HG02763 (cell line): ENCODE measurements around the gene TCF25.
"Not testable (repeated sequence)": the region's sequence is repeated elsewhere in the genome, so short reads cannot be mapped to it uniquely, and the experiment has no call there.

ENCODE experiments used
- ATAC-seq: cut with Tn5 transposase; IDR thresholded peaks from one replicate; pipeline ENCODE4 v1.9.1; 2021; ENCODE audit warnings: mild to moderate bottlenecking, moderate library complexity; ENCODE audit not compliant: unreplicated experiment

TCF25 gene, protein sequence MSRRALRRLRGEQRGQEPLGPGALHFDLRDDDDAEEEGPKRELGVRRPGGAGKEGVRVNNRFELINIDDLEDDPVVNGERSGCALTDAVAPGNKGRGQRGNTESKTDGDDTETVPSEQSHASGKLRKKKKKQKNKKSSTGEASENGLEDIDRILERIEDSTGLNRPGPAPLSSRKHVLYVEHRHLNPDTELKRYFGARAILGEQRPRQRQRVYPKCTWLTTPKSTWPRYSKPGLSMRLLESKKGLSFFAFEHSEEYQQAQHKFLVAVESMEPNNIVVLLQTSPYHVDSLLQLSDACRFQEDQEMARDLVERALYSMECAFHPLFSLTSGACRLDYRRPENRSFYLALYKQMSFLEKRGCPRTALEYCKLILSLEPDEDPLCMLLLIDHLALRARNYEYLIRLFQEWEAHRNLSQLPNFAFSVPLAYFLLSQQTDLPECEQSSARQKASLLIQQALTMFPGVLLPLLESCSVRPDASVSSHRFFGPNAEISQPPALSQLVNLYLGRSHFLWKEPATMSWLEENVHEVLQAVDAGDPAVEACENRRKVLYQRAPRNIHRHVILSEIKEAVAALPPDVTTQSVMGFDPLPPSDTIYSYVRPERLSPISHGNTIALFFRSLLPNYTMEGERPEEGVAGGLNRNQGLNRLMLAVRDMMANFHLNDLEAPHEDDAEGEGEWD

DNA sequence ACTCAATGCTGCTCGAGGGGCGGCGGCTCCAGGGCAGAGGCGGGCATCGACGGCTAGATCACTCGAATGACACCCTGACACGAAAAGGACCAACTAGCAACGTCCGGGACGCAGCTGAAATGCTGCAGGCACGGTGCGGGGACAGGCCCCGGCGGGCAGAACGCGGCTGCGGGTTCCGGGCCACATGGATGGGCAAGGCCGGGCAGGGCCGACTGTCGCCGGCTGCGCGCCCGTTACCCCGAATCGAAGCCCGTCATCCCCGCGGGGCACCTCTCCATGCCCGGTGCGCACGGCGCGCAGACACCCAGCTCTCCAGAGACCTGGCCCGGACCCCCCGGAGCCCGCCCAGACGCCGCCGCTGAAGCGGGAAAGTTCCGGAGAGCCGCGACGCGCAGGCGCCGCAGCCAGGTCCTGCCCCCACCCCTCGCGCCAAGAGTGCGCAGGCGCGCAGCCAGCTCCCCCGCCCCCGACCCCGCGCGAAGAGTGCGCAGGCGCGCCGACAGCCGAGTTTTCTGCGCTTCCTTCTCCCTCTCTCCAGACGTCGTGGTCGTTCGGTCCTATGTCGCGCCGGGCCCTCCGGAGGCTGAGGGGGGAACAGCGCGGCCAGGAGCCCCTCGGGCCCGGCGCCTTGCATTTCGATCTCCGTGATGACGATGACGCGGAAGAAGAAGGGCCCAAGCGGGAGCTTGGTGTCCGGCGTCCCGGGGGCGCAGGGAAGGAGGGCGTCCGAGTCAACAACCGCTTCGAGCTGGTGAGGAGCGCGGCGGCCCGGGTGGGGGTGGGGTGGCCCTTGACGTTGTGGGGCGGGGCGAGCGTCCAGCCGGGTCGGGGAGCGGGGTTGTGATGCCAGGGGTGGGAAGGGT, at the start of gene TCF25:
Gene TCF25, plus strand, starts transcription at position 484 of the 863 bp plus-strand sequence. Its CDS starts 76 bp downstream, at position 560.
- peak; percentile 52 for ATAC-seq

DNA sequence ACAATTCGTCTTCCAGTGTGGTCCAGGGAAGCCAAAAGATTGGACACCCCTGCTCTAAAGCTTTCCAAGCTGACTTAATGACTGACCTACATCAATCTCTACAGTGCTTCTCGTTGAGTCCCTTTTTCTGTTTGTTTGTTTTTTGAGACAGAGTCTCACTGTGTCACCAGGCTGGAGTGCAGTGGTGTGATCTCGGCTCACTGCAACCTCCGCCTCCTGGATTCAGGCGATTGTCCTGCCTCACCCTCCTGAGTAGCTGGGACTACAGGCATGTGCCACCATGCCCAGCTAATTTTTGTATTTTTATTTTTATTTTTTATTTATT, 49.6 kb upstream of the TCF25 start:
- not testable (repeated sequence) for ATAC-seq

DNA sequence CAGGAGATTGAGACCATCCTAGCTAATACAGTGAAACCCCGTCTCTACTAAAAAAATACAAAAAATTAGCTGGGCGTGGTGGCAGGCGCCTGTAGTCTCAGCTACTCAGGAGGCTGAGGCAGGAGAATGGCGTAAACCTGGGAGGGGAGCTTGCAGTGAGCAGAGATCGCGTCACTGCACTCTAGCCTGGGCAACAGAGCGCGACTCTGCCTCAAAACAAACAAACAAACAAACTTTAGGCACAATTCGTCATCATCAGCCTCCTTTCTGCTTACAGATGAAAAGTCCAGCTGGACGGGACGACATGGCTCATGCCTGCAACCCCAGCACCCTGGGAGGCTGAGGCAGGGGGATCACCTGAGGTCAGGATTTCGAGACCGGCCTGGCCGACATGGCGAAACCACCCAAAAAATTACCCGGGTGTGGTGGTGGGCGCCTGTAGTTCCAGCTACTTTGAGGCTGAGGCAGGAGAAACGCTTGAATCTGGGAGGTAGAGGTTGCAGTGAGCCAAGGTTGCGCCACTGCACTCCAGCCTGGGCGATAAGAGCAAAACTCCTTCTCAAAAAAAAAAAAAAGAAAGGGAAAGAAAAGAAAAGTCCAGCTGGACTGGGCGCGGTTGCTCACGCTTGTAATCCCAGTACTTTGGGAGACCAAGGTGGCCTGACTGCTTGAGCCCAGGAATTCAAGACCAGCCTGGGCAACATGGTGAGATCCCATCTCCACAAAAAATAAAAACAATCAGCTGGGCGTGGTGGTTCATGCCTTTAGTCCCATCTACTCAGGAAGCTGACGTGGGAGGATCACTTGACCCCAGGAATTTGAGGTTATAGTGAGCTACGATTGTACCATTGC, 46.6 kb upstream of the TCF25 start:
- no peak for ATAC-seq

DNA sequence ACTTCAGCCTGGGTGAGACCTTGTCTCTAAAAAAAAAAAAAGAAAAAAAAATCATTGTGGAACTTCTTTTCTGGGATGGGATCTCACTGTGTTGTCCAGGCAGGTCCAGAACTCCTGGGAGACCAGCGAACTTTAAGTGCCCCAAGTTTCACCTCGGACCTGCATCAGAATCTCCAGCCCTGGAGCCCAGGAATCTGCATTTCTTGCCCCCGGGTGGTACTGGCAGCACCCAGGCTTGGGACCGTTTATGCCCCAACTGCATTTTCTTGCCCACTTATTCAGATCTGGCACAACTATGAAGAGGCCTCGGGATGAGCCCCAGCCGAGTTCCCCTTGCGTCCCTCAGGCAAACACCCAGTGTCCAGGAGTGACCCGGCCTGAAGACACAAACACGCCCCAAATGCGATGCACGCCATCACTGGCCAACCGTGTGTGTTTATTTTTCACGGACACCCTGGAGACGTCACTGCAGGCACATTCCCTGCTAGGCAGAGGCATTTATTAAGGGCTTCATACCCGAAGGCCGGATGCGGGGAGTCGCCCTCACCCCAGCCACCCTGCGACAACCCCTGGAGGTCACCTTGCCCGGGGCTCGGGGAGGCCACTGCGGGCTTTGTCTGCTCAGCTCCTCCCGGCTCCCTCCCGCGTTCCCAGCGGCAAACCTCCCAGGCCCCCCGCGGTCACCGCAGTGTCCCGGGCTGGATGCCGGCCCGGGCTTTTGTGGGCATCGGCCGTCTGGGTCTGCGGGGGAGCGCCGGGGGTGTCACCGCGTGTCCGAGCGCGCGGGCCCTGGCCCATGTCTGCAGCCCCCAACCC, 45.8 kb upstream of the TCF25 start:
- no peak for ATAC-seq

DNA sequence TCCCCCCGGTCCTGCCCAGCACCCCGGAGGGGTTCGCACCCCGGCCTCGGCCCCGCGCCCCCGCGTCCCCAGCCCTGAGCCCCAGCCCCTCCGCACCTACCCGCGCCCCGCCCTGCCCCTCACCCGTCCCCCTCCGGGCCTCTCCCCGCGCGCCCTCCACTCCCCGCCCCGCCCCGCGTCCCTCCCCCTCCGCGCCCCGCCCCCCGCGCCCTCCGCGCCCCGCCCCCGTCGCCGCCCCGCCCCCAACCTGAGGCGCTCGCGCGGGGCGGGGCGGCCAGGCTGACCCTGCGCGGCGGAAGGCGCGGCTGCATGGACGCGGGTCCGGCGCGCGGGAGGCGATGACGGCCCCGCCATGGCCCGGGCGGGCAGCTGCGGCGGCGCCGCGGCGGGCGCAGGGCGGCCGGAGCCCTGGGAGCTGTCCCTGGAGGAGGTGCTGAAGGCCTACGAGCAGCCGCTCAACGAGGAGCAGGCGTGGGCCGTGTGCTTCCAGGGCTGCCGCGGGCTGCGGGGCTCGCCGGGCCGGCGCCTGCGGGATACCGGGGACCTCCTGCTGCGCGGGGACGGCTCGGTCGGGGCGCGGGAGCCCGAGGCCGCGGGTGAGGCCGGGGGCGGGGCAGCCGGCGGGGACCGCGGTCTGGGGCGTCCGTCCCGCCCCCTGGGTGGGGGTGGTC, 45.1 kb upstream of the TCF25 start, which contains the start of gene SPIRE2:
Gene SPIRE2, plus strand, starts transcription at position 277 of the 671 bp plus-strand sequence. Its CDS starts 76 bp downstream, at position 353.
- peak; percentile 50 for ATAC-seq

DNA sequence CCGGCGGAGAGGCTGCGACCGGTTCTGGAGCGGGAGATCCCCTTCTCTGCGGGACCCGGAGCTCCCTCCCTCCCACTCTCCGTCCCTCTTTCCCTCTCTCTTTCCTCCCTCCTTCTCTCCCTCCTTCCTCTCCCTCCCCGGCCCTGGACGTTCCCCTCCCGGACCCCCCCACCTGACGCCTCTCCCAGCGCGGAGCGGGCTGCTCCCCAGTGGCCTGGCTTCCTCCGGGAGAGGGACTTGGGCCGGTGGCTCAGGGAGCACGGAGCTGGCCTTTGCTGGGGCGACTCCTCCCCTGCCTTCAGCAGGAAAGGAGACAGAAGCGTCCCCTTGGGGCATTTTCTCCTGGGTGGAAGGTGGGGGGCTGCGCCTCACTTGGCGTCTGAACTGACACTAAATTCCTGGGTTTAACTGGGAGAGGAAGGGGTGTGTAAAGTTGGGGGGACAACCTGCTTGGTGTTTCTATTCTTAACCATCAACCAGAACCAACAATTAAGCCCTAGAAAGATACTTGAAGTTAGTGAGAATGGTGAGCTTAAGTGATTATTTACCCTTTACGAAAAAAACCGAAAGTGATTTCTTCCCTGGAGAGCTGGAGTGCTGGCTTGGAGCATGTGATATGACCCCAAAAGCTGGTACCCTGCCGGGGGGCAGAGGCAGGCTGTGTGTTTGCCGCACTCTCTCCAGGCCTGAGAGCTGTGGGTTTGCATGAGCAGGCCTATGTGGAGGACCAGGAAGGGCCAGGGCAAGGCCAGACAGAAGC, 44.3 kb upstream of the TCF25 start:
- no peak for ATAC-seq

DNA sequence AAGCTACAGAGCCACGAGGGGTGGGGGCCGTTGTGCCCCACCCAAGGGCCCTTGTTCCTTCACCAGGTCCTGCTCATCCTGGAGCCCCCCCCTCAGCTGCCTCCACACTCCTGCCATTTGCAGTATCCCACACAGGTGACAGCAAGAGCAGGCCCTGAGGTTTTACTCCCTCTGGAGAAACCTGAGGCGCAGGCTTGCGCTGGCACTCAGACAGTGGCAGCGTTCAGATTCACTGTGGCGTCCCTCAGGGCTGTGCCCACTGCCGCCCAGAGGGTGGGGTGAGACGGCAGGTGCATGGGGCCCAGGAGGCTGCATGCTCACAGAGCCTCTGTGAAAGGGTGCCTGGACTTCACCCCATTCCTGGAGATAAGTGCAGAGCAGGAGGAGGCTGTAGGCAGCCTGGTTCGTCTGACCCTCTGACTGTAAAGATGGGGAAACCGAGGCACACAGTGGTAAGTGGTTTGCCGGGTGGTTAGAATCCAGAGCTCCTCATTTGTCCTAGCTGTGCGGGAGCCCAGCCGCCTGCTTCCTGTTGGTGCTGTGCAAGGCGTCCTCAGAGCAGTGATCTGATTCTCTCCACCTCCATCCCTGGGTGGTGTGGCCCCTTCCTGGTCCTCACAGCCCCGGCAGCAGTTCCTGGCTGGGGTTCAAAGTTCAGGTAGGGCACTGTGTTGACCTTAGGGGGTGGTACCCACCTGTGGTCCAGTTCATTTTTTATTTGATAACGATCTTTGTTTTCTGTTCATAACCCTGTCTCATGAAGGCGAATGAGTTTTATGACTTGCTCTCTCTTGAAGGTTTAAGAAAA, 43.6 kb upstream of the TCF25 start:
- no peak for ATAC-seq

DNA sequence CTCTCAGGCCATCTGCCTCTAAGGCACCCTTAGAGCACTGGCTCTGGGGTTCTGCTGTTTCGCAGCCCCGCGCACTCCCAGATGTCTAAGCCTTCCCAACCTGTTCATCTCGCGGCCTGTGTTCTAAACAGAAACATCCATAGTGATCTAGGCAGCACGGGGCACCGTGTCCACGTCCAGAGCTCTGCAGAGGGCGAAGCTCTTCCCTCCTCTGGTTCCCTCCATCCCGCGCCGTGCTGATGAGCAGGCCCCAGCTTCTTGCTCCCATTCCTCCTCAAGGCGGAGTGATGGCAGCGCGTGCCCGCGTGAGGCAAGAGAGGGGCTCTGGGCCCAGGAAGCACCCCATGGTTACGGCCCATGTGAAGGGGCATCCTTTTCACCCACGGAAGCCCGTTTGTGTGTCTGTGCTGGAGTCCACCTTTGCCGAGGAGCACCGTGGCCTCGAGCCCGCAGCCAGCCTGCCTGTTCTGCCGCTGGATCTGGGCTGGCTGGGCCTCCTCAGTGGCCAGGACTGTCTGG, 41.5 kb upstream of the TCF25 start:
- ATAC-seq = no peak

DNA sequence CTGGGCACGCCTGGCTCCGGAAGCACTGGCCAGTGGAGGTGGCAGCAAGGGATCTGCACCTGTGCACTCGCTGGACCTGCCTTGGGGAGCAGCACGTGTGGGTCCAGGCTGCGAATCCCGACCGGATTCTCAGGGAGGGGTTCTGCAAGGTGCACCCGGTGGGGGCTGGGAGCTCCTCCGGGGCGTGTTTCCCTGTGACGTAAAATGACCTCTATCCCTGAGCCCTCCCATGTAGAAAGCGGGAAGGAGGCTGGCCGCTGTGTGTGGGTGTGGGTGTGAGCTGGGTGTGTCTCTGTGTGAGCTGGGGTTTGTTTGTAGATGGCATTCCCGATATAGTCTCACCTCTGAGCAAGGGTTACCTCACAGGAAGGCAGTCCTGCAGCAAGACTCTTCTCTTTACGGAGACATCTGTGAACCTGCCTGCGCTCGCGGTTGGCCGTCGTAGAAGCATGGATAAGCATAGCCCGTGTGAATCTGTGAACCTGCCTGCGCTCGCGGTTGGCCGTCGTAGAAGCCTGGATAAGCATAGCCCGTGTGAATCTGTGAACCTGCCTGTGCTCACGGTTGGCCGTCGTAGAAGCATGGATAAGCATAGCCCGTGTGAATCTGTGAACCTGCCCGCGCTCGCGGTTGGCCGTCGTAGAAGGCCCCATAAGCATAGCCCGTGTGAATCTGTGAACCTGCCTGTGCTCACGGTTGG, 39.6 kb upstream of the TCF25 start:
- not testable (repeated sequence) for ATAC-seq

DNA sequence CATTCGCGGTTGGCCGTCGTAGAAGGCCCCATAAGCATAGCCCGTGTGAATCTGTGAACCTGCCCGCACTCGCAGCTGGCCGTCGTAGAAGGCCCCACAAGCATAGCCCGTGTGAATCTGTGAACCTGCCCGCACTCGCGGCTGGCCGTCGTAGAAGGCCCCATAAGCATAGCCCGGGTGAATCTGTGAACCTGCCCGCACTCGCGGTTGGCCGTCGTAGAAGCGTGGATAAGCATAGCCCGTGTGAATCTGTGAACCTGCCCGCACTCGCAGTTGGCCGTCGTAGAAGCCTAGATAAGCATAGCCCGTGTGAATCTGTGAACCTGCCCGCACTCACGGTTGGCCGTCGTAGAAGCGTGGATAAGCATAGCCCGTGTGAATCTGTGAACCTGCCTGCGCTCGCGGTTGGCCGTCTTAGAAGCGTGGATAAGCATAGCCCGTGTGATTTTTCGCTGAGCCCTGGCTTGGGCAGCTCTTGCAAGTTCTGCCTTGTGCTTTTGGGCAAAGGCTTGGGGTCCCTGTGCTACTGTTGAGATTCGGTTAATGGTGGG, 38.5 kb upstream of the TCF25 start:
- not testable (repeated sequence) for ATAC-seq

DNA sequence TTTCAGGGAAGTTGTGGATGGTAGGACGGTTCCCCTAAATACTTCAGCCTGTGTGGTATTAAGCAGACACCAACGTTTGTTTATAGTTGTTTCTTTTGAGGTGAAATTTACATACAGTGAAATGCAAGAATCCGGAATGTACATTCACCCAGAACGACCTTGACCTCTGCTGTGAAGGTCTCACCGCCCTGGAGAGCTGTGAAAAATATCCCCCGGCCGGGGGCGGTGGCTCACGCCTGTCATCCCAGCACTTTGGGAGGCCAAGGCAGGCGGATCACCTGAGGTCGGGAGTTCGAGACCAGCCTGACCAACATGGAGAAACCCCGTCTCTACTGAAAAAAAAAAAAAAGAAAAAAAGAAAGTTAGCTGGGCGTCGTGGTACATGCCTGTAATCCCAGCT, 36.9 kb upstream of the TCF25 start:
- not testable (repeated sequence) for ATAC-seq

DNA sequence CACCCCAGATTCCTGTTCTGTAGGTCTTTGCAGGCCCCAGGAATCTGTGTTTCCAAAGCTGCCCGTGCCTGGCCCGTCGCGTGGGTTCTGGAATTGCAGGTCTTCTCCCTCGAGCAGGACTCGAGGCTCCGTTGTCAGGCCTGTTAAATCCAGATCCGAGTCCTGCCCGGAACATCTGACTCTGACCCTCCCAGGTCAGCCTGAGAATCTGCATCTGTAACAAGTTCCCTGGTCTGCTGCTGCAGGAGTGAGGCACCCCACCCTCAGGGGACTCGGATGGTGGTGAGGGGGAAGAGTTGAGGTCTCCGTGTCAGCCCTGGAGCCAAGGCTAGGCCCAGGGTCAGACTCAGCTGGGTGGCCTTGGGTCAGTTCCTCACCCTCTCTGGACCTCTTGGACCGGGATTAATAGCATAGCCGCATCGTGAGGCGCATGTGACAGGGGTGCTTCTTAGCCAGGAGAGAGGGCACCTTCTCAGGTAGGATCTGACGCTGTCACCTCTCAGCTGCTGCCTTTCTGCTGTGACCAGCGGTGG, 36.3 kb upstream of the TCF25 start:
- ATAC-seq = no peak

DNA sequence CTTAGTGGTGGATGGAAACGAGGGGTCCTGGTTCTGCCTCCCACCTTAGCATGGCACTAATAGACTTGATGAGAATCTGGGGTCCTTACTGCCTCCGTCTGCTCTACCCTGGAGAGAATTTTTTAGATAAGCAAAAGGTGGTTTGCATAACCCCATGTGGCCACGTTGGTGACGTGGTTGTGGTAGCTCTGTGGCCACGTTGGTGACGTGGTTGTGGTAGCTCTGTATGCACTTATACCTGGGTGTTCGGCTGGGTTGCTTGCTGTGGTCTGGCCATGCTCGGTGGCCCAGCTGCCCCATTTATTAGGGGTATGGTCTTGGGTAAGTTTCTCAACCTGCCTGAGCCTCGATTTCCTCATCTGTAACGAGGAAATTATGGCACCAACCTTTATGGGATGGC, 32.1 kb upstream of the TCF25 start:
- ATAC-seq = no peak

DNA sequence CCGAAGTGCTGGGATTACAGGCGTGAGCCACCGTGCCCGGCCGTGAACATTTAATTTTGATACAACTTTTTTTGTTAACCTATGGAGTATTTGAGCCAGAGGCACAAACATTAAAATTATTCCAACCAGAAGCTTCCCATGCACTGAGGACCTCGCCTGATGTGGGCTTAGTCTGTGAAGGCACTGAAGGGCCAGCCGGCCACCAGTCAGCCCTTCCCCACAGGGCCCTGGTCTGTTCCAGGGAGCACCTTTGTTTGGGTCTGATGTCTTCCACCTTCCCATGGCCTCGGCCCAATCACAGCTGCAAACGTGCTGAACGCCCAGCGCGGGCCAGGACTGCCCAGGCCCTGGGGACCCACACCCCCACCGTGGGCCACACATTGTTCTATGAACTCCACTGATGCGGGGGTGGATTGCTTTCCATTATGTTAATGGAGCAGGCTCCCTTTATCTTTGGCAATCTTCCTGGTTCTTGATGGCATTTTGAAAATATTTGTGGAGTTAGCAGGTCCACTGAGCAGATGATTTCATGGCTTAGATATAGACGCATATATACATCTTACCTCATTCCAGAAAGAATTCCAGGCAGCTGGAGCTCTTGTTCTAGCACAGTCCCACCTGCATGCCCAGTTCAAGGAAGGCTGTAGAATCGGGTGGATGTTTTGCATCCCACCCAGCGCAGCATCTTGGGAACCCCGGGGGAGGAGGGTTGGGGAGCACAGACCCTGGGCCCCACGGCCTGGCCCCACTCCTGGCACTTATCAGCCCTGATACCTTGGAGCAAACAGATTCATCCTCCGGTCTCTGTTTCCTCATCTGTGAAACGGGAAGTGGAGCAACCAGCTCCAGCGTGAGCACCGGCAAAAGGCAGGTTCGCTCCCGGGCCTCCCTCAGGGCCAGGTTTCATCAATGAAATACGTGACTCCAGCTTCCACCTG, 30.7 kb upstream of the TCF25 start:
- ATAC-seq = no peak
